Loucy (cell line): ENCODE measurements around the gene CACNA1D.

Source experiments
- EZH2phosphoT487 ChIP-seq: fragments of 200-600 bp; IDR thresholded peaks from 2 replicates; pipeline ENCODE4 v1.6.1; 2018; ENCODE audit warnings: antibody characterized with exemption, mild to moderate bottlenecking, moderate library complexity, borderline replicate concordance
- TF ChIP-seq, protein P1 (sequence below): fragments of 200-600 bp; sonication (generic); conservative IDR thresholded peaks from 2 replicates; pipeline ENCODE4 v1.5.1; 2014; ENCODE audit warnings: mild to moderate bottlenecking, antibody characterized with exemption, low read length

DNA sequence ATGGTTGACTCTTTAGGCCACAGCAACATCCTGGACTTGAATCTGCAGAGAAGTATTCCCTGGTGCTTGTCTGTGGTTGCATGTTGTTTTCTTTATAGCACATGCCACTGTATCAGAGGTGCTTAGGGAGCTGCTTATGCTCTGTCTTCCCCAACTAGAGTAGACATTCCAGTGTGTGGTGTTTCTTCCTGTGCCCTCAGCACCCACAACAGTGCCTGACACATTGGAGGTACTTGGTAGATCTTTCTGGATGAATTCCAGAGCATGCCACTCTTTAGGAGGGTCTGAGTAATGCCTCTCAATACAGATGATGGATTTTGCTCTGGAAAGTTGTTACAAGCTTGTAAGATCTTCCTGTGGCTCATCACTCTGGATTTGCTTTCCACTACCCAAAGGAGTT is 234.2 kb downstream of the CACNA1D start:
- TF ChIP-seq, protein P1, sequence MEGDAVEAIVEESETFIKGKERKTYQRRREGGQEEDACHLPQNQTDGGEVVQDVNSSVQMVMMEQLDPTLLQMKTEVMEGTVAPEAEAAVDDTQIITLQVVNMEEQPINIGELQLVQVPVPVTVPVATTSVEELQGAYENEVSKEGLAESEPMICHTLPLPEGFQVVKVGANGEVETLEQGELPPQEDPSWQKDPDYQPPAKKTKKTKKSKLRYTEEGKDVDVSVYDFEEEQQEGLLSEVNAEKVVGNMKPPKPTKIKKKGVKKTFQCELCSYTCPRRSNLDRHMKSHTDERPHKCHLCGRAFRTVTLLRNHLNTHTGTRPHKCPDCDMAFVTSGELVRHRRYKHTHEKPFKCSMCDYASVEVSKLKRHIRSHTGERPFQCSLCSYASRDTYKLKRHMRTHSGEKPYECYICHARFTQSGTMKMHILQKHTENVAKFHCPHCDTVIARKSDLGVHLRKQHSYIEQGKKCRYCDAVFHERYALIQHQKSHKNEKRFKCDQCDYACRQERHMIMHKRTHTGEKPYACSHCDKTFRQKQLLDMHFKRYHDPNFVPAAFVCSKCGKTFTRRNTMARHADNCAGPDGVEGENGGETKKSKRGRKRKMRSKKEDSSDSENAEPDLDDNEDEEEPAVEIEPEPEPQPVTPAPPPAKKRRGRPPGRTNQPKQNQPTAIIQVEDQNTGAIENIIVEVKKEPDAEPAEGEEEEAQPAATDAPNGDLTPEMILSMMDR: no peak
- no peak for TF ChIP-seq EZH2phosphoT487
